IMR-90 (cell line): ENCODE measurements around the gene DCP2. TPM values are rescaled to one million over a fixed set of nuclear protein-coding genes. Genes with fewer than 3 reads are reported as not detected.

Source experiments
- ATAC-seq: fragments of 200-7000 bp; cut with Tn5 transposase; 2 replicates; pipeline ENCODE4 v1.9.1; 2020; ENCODE audit warnings: low read depth, mild to moderate bottlenecking, moderate library complexity
- Bru-seq: library from RNA; stranded (reverse); fragments of 400-500 nt; gene quantifications from one replicate; lab custom pipeline; 2021; lab: Mats Ljungman, UMichigan
- BruChase-seq, 2 experiments: library from RNA; stranded (reverse); fragments of 400-500 nt; gene quantifications; one replicate each; lab custom pipeline; 2021; lab: Mats Ljungman, UMichigan
- BruUV-seq: library from RNA; stranded (reverse); fragments of 400-500 nt; replicated peaks from 2 replicates; lab custom pipeline; 2021; lab: Mats Ljungman, UMichigan
- CTCF ChIA-PET: fragments of 300-600 bp; formaldehyde crosslinking; extraction: SDS; loops from one replicate; lab custom pipeline; 2021; ENCODE audit warnings: antibody characterized with exemption; lab: Yijun Ruan, JAX
- POLR2A ChIA-PET: fragments of 300-600 bp; sonication (Branson Sonifier 250); formaldehyde crosslinking; loops from one replicate; lab custom pipeline; 2022; ENCODE audit warnings: antibody characterized with exemption; ENCODE audit not compliant: unreplicated experiment; lab: Charles Lee
- DNase-seq: peaks from one replicate; pipeline ENCODE4 v3.0.0; 2013
- H2AFZ ChIP-seq: replicated peaks from 2 replicates; pipeline ENCODE3; 2013; ENCODE audit warnings: low read length, mild to moderate bottlenecking; ENCODE audit not compliant: poor library complexity
- H2AK5ac ChIP-seq: 2 replicates; pipeline ENCODE4 v1.6.1; 2013; ENCODE audit warnings: low read depth, low read length, inconsistent platforms
- H2AK9ac ChIP-seq: replicated peaks from 2 replicates; pipeline ENCODE3; 2013; ENCODE audit warnings: mild to moderate bottlenecking, low read depth, low read length, moderate library complexity; ENCODE audit not compliant: poor library complexity
- H2BK120ac ChIP-seq: 2 replicates; pipeline ENCODE4 v1.6.1; 2013; ENCODE audit warnings: low read depth, low read length, inconsistent platforms
- H2BK15ac ChIP-seq: 3 replicates; pipeline ENCODE4 v1.6.1; 2013; ENCODE audit warnings: low read depth, low read length, inconsistent platforms
- H2BK20ac ChIP-seq: 2 replicates; pipeline ENCODE4 v1.6.1; 2013; ENCODE audit warnings: low read depth, mild to moderate bottlenecking, inconsistent platforms, low read length, moderate library complexity
- H2BK5ac ChIP-seq: 2 replicates; pipeline ENCODE4 v1.6.1; 2013; ENCODE audit warnings: mild to moderate bottlenecking, low read depth, low read length, inconsistent platforms; ENCODE audit not compliant: poor library complexity, severe bottlenecking
- H3K14ac ChIP-seq: replicated peaks from 2 replicates; pipeline ENCODE4 v1.6.1; 2013; ENCODE audit warnings: low read depth, low read length, inconsistent platforms
- H3K18ac ChIP-seq: 2 replicates; pipeline ENCODE4 v1.6.1; 2013; ENCODE audit warnings: low read depth, low read length, control low read depth
- H3K23ac ChIP-seq: 2 replicates; pipeline ENCODE4 v1.6.1; 2013; ENCODE audit warnings: low read depth, low read length, inconsistent platforms
- H3K27ac ChIP-seq: 2 replicates; pipeline ENCODE4 v1.5.1; 2013; ENCODE audit warnings: mild to moderate bottlenecking, control low read depth, low read length; ENCODE audit not compliant: insufficient read depth
- H3K27me3 ChIP-seq: 2 replicates; pipeline ENCODE4 v1.6.1; 2013; ENCODE audit warnings: low read length; ENCODE audit not compliant: control insufficient read depth, insufficient read depth
- H3K36me3 ChIP-seq: 2 replicates; pipeline ENCODE4 v1.6.1; 2013; ENCODE audit warnings: low read length, mixed read lengths; ENCODE audit not compliant: control insufficient read depth, insufficient read depth
- H3K4ac ChIP-seq: 2 replicates; pipeline ENCODE4 v1.6.1; 2013; ENCODE audit warnings: low read depth, low read length, inconsistent platforms
- H3K4me1 ChIP-seq: 2 replicates; pipeline ENCODE4 v1.6.1; 2013; ENCODE audit warnings: low read length, mixed read lengths; ENCODE audit not compliant: control insufficient read depth, insufficient read depth
- H3K4me2 ChIP-seq: 2 replicates; pipeline ENCODE4 v1.6.1; 2013; ENCODE audit warnings: low read depth, mild to moderate bottlenecking, control low read depth, low read length, moderate library complexity
- H3K4me3 ChIP-seq: 2 replicates; pipeline ENCODE4 v1.5.1; 2013; ENCODE audit warnings: low read depth, mild to moderate bottlenecking, control low read depth, low read length, moderate library complexity; ENCODE audit not compliant: insufficient read depth
- H3K56ac ChIP-seq: 2 replicates; pipeline ENCODE4 v1.6.1; 2013; ENCODE audit warnings: low read length, inconsistent platforms; ENCODE audit not compliant: insufficient read depth; ENCODE audit errors: extremely low read depth
- H3K79me1 ChIP-seq, 2 experiments: 2 replicates each; pipeline ENCODE4 v1.6.1; 2013; ENCODE audit warnings: low read length in 2 of 2, inconsistent platforms in 1 of 2, low read depth in 1 of 2
- H3K9ac ChIP-seq: 2 replicates; pipeline ENCODE4 v1.6.1; 2013; ENCODE audit warnings: low read depth, low read length, control low read depth
- H3K9me1 ChIP-seq: 2 replicates; pipeline ENCODE4 v1.6.1; 2013; ENCODE audit warnings: low read length, inconsistent platforms; ENCODE audit not compliant: insufficient read depth
- H3K9me3 ChIP-seq: 2 replicates; pipeline ENCODE4 v1.6.1; 2013; ENCODE audit warnings: low read length; ENCODE audit not compliant: control insufficient read depth, insufficient read depth
- H4K20me1 ChIP-seq: 2 replicates; pipeline ENCODE4 v1.6.1; 2013; ENCODE audit warnings: low read length, inconsistent platforms; ENCODE audit not compliant: insufficient read depth
- H4K5ac ChIP-seq: 2 replicates; pipeline ENCODE4 v1.6.1; 2013; ENCODE audit warnings: mild to moderate bottlenecking, low read depth, low read length, control low read depth
- H4K8ac ChIP-seq, 2 experiments: 2 replicates each; pipeline ENCODE4 v1.6.1; 2013; ENCODE audit warnings: low read depth in 2 of 2, low read length in 2 of 2, control low read depth in 1 of 2, inconsistent platforms in 1 of 2
- H4K91ac ChIP-seq: 2 replicates; pipeline ENCODE4 v1.6.1; 2013; ENCODE audit warnings: low read depth, low read length, inconsistent platforms; ENCODE audit not compliant: insufficient read depth
- BHLHE40 ChIP-seq: fragments of 150-350 bp; IDR thresholded peaks from 2 replicates; pipeline ENCODE4 v1.6.1; 2016; ENCODE audit warnings: mild to moderate bottlenecking, low read depth, low read length
- CEBPB ChIP-seq: IDR thresholded peaks from 2 replicates; pipeline ENCODE4 v1.6.1; 2012; ENCODE audit warnings: low read depth, low read length, improper control_type of control experiment
- MAFK ChIP-seq: IDR thresholded peaks from 2 replicates; pipeline ENCODE4 v1.6.1; 2012; ENCODE audit warnings: low read depth, low read length, improper control_type of control experiment
- MAZ ChIP-seq: IDR thresholded peaks from 2 replicates; pipeline ENCODE4 v1.6.1; 2012; ENCODE audit warnings: low read depth, mild to moderate bottlenecking, low read length, improper control_type of control experiment, moderate library complexity, borderline replicate concordance
- MXI1 ChIP-seq: IDR thresholded peaks from 2 replicates; pipeline ENCODE4 v1.6.1; 2012; ENCODE audit warnings: low read depth, mild to moderate bottlenecking, low read length, moderate library complexity, borderline replicate concordance
- POLR2A ChIP-seq: IDR thresholded peaks from 2 replicates; pipeline ENCODE4 v1.6.1; 2012; ENCODE audit warnings: mild to moderate bottlenecking, low read depth, low read length
- RAD21 ChIP-seq: IDR thresholded peaks from 2 replicates; pipeline ENCODE4 v1.6.1; 2012; ENCODE audit warnings: low read length, improper control_type of control experiment
- RFX5 ChIP-seq: IDR thresholded peaks from 2 replicates; pipeline ENCODE4 v1.8.0; 2012; ENCODE audit warnings: low read depth, mild to moderate bottlenecking, low read length, moderate library complexity
- WGBS, 2 experiments: methylation state at CpG; one replicate each; pipeline versions ENCODE4 v1.1.5 to v1.1.7; 2013; ENCODE audit warnings: missing lambda C conversion rate in 2 of 2; ENCODE audit not compliant: insufficient read length in 1 of 2; ENCODE audit errors: extremely low coverage in 2 of 2; 5-methylcytosine and 5-hydroxymethylcytosine counted together
- dilution Hi-C: fragments of 300-500 bp; cut with HindIII; formaldehyde crosslinking; loops from one replicate; pipeline ENCODE4 v1.14.3; 2018; ENCODE audit warnings: low sequenced_read_pairs; ENCODE audit not compliant: unreplicated experiment
- in situ Hi-C: fragments of 300-500 bp; cut with MboI; formaldehyde crosslinking; loops from 3 replicates; pipeline ENCODE4 v1.14.3; 2019; ENCODE audit warnings: low sequenced_read_pairs, inconsistent platforms, mixed read lengths
- intact Hi-C: fragments of 100-400 bp; cut with micrococcal nuclease; formaldehyde crosslinking; loops from 2 replicates; pipeline ENCODE4 v1.10.0; 2022
- long read RNA-seq: library from polyadenylated mRNA; unstranded; transcript quantifications from one replicate; pipeline ENCODE4 v2.0.0, GENCODE V29; 2021; ENCODE audit not compliant: unreplicated experiment
- polyA plus RNA-seq, 3 experiments: library from polyadenylated mRNA; depleted of rRNA; stranded (reverse); fragments of >200 nt; gene quantifications; 2 replicates each; pipeline ENCODE4 v1.2.3, GENCODE V29; 2012; ENCODE audit warnings: low replicate concordance in 1 of 3
- total RNA-seq: library from RNA; depleted of rRNA; stranded (reverse); fragments of >200 nt; gene quantifications from 2 replicates; pipeline ENCODE4 v1.2.3, GENCODE V29; 2012; rRNA removed
- TF ChIP-seq, protein P1 (sequence below): fragments of 150-350 bp; IDR thresholded peaks from 2 replicates; pipeline ENCODE4 v1.6.1; 2017; ENCODE audit warnings: mild to moderate bottlenecking, antibody characterized with exemption, low read length, low read depth
- TF ChIP-seq, protein P2 (sequence below): conservative IDR thresholded peaks from 2 replicates; pipeline ENCODE4 v1.5.1; 2012; ENCODE audit warnings: mild to moderate bottlenecking, low read depth, low read length, improper control_type of control experiment

The DCP2 gene
- 18.6 and 30.6 TPM in 2 replicates for total RNA-seq
- polyA plus RNA-seq (2012; rRNA removed), result 6.2 and 6.9 TPM in 2 replicates
- polyA plus RNA-seq (2012; cell fraction: cytosol; rRNA removed), result 1.2 and 3.6 TPM in 2 replicates
- polyA plus RNA-seq (2012; cell fraction: nucleus; rRNA removed; ENCODE audit: low replicate concordance), result 3.2 and 4.9 TPM in 2 replicates
- percentile 89 among the genes with signal in this experiment for Bru-seq, nascent RNA
- BruChase-seq, experiment 1, labeled RNA remaining after a 6-hour chase, result percentile 83 among the genes with signal in this experiment
- percentile 92 among the genes with signal in this experiment for BruChase-seq, experiment 2, labeled RNA remaining after a 2-hour chase
- long read RNA-seq, full-length matches to known transcripts, result 7 of 18 reads
- long read RNA-seq, partial matches to known transcripts, result 3 of 18 reads
- long read RNA-seq, other reads (novel, unspliced or antisense), result 8 of 18 reads

DNA sequence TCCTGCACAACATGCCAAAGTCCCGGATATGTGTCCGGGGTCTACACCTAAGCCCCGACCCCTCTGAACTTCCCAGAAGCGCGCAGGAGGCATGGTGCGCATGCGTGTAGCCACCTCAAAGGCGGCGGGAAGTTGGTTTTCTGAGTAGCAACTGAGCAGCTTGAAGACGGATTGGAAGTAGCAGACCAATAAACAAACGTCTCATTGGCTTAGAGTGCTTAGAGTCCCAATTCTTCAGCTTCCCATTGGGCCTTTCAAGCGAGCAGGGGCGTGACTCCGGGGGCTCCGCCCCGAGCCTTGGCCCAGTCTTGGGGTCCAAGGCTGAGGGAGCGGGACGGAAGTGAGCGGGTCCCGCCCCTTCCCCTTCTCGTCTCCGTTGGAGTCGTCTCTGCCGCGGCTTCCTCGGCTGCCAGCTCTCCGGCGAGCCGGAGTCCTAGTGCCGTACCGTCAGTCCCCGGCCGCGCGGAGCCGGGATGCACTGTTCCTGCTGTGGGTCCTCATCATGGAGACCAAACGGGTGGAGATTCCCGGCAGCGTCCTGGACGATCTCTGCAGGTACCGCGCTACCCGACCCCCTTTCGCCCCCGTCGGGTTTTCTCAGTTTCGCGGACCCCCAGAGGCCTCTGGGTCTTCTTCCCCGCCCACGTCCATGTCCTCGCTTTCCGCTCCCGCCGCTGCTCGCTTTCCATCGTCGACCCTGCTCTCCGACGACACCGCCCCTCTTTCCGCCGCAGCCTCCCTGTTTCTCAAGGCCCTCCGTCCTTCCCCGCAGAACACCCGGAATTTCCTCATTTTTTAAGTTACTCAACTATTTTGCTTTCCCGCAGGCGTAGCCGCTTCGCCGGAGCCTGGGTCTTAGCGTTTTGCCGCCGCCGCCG is at the start of gene DCP2:
Gene DCP2, plus strand, starts transcription at position 367 of the 878 bp plus-strand sequence. Its CDS starts 136 bp downstream, at position 503.
- peak within 1 kb of the TSS; percentile 10 for H3K18ac ChIP-seq
- TF ChIP-seq, protein P1, sequence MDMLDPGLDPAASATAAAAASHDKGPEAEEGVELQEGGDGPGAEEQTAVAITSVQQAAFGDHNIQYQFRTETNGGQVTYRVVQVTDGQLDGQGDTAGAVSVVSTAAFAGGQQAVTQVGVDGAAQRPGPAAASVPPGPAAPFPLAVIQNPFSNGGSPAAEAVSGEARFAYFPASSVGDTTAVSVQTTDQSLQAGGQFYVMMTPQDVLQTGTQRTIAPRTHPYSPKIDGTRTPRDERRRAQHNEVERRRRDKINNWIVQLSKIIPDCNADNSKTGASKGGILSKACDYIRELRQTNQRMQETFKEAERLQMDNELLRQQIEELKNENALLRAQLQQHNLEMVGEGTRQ, result no peak
- peak; percentile 83 for TF ChIP-seq RFX5
- TF ChIP-seq MAFK, result no peak
- no peak for TF ChIP-seq BHLHE40
- peak; percentile 52; the same call in 1 of the 2 replicates for TF ChIP-seq MAZ
- TF ChIP-seq MXI1, result 0 out of 2 replicates have a peak, but pooled peaks have one; percentile 1
- TF ChIP-seq CEBPB, result peak; percentile 45; the same call in 1 of the 2 replicates
- TF ChIP-seq, protein P2, sequence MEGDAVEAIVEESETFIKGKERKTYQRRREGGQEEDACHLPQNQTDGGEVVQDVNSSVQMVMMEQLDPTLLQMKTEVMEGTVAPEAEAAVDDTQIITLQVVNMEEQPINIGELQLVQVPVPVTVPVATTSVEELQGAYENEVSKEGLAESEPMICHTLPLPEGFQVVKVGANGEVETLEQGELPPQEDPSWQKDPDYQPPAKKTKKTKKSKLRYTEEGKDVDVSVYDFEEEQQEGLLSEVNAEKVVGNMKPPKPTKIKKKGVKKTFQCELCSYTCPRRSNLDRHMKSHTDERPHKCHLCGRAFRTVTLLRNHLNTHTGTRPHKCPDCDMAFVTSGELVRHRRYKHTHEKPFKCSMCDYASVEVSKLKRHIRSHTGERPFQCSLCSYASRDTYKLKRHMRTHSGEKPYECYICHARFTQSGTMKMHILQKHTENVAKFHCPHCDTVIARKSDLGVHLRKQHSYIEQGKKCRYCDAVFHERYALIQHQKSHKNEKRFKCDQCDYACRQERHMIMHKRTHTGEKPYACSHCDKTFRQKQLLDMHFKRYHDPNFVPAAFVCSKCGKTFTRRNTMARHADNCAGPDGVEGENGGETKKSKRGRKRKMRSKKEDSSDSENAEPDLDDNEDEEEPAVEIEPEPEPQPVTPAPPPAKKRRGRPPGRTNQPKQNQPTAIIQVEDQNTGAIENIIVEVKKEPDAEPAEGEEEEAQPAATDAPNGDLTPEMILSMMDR, result no peak
- TF ChIP-seq RAD21, result no peak
- peak; percentile 82 for TF ChIP-seq POLR2A
- peak within 1 kb of the TSS; percentile 78 for H3K27ac ChIP-seq
- H3K4me1 ChIP-seq, result peaks cover 2% of the 10 kb centered on the region; the same call in 1 of the 2 replicates
- H3K4ac ChIP-seq, result peak within 1 kb of the TSS; percentile 91
- H3K23ac ChIP-seq, result peak within 1 kb of the TSS; percentile 93
- peaks cover 0 to 7% of the 10 kb centered on the region in 2 experiments; a peak in 3 of 4 replicates for H3K79me1 ChIP-seq
- H2AFZ ChIP-seq, result peak within 1 kb of the TSS; percentile 98
- CTCF ChIA-PET, result interaction anchor here (0.6 to 1.7 kb wide), 5 partner anchors 12 to 612 kb away, joined by 3 to 6 read pairs (median 3); no protein-coding TSS in a partner anchor
- no peaks in the 10 kb centered on the region for H3K27me3 ChIP-seq
- no peaks in the 10 kb centered on the region for H3K36me3 ChIP-seq
- no peaks in the 10 kb centered on the region for H3K9me3 ChIP-seq
- POLR2A ChIA-PET, result interaction anchor here (0.6 to 1.0 kb wide), 5 partner anchors 9 to 1429 kb away, joined by 3 to 5 read pairs (median 5); no protein-coding TSS in a partner anchor
- peak within 1 kb of the TSS; percentile 66 for H3K4me3 ChIP-seq
- no TSS peak for BruUV-seq
- H3K9me1 ChIP-seq, result 0 out of 2 replicates have a peak, but pooled peaks cover 3% of the 10 kb centered on the region
- in situ Hi-C loops, result no loop called here
- peak within 1 kb of the TSS; percentile 76; the same call in 2 of the 3 replicates for H2BK15ac ChIP-seq
- peak within 1 kb of the TSS; percentile 64 for H2BK5ac ChIP-seq
- ATAC-seq (peak; percentile 98), DNase-seq (peak; percentile 100)
- H2BK120ac ChIP-seq, result peak within 1 kb of the TSS; percentile 61; the same call in 1 of the 2 replicates
- dilution Hi-C loops, result no loop called here
- H3K9ac ChIP-seq, result peak within 1 kb of the TSS; percentile 77
- peaks cover 6% of the 10 kb centered on the region; the same call in 1 of the 2 replicates for H4K20me1 ChIP-seq
- H4K91ac ChIP-seq, result peak within 1 kb of the TSS; percentile 94
- peak within 1 kb of the TSS; percentile 89 for H4K5ac ChIP-seq
- peak within 1 kb of the TSS; percentile 91 for H3K14ac ChIP-seq
- WGBS, 2 experiments, result 0% methylated on average over 38 of the region's 75 CpGs; no CpG with 5 or more reads in 1 of the 2 experiments
- peak within 1 kb of the TSS; percentile 32; the same call in 1 of the 2 replicates for H2BK20ac ChIP-seq
- H3K4me2 ChIP-seq, result peak within 1 kb of the TSS; percentile 91
- H4K8ac ChIP-seq, result peak within 1 kb of the TSS; percentile 98 to 99
- H3K56ac ChIP-seq, result peak within 1 kb of the TSS; percentile 72
- peak within 1 kb of the TSS; percentile 91 for H2AK9ac ChIP-seq
- intact Hi-C loops, result loop anchor here (1.0 kb wide), 1 partner anchor 55 kb away; no protein-coding TSS in a partner anchor
- peak within 1 kb of the TSS; percentile 68 for H2AK5ac ChIP-seq
